ENCODE results near the gene SGO1.

SGO1 gene

DNA sequence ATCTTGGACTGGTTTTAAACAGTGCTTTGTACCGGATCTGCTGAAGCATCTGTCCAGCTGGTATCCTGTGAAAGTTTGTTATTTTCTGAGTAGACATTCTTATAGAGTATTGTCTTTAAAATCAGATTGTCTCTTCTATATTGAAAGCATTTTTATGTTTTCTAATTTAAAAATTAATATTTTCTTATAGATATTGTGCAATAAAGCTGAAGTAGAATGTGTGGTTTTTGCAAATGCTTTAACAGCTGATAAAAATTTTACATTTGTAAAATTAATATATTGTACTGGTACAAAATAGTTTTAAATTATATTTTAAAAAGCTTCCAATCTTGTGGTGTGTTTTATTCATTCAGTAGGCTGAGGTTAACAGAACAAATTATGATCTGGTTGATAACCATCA lies 31.9 kb downstream of the SGO1 start:
- DNase-seq, result no peak

DNA sequence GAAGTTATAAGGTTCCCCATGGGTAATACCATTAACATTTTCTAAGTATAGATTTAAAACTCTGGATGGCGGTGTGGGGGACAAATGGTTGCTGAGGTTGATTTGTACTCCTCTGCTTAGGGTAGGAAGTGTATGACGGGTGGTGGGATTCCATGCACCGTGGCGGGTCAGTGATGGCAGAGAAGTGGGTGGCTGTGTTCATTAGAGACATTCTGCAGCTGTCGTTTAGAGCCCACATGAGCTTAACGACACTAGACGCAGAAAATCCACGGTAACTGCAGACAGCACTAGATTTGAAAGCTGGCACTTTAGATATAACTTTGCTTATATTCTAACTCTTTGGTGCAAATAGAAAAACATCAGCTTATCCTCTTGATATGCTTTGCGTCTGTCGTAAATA lies 37.5 kb downstream of the SGO1 start:
- no peak for DNase-seq

DNA sequence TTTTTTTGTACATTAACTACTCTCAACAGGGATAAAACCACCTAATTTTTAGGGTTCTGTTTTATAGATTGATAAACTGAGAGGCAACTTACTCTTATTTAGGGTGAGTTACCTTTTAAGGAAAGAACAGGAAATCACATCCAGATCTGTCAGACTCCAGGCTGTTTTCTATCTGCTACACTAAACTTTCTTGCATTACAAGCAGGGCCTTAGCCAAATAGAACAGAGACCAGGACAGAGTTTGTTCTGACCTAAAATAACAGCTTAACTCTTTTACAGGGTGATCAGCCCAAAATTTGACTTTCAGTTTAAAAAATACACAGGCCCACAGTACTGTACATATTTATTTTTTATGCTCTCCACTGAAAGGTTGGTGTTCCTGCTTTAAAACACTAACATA lies 38.6 kb downstream of the SGO1 start:
- no peak for DNase-seq

DNA sequence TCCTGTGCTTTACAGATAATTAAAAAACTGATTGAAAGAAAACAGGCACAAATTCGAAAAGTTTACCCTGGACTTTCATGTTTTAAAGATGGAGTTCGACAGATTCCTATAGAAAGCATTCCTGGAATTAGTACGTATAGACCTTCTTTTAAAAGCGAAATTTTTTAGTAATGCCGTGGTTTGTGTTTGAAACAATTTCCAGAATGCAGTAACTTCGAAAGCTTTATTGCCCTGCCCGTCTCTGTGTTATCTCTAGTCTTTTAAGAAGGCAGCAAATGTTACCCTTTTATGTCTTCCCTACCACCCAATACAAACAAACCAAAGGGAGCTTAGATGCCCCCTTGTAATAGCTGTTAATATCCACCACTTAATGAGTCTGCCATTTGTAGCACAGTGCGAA lies 39.7 kb downstream of the SGO1 start:
- no peak for DNase-seq

DNA sequence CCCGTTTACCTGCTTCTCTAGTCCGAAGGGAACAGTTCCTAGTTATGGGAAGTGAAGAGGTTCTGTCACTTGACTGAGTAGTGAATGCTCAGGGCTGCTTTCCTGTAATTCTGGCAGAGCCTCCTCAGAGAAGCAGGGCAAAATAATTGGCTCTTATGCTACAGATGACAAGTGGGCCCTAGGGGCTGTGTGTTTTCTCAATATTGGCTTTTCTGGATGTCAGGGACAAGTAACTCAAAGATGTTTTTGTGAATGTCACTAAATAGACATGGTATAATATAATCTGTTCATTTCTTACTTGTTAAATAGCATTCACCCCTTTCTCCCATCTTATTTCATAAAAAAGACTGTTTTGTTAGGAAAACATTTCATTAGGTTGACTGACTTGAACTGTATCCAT lies 40.1 kb downstream of the SGO1 start:
- DNase-seq, result no peak

DNA sequence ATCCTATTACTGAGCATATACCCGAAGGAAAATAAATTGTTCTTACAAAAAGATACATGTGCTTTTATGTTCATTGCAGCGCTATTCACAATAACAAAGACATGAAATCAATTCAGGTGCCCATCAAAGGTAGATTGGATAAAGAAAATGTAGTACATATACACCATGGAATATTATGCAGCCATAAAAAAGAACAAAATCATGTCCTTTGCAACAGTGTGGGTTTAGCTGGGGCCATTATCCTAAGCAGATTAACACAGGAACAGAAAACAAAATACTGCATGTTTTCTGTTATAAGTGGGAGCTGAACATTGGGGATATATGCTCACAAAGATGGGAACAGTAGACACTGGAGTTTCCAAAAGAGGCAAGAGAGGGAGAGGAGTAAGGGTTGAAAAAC lies 42.5 kb downstream of the SGO1 start:
- no peak for DNase-seq

DNA sequence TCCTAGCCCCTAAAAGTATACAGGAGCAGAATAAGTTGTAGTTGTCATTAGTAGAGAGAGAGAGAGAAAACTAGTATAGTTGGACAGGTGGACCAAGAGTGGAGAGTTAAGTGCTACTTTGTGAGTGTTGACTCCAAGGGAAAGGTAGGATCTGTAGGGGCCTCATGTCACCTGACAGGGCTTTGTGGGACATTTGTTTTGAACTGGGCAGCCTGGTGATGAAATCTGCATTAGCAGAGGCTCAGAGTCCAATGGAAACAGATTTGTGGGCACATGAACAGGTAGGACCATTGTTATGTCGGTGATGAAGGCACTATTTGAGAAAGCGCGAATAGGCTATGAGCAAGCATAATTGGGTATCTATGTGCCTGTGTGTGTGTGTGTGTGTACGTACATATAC lies 43.5 kb downstream of the SGO1 start:
- DNase-seq, result no peak

DNA sequence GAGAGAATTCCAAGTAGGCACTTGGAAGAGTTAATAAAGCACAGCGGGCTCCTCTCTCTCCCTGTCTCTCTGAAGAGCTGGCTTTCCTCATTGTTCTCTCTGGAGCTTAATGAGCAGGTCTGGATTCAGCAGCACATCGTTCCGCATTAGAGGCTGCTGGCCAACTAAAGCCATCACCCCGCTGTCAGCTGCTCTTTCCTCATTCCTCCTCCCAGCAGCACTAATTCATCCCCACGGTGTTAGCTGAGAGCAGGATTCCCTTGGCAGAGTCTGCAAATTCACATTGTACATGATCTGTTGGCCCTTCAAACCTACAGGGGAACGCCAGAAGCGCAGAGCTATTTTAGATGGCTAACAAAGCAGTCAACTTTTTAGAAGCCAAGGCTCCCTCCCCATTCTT lies 44.2 kb downstream of the SGO1 start:
- no peak for DNase-seq

DNA sequence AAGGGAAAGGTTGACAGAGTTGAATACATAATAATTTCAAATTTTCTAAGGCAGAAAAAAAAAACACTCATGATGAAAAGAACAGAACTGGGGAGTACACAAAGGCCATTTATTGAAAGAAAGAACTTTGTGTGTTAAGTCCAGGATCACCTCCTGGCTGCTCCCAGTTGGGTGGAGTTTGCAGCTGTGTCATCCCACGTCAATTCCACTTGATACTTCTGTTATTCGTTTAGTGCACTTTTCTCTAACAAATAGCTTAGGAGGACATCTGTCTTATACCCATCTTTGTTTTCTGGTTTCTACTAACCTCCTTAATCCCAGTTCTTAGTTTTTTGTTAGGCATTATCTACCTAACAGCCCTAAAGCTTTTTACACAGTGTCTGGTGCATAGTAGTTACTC lies 44.7 kb downstream of the SGO1 start:
- no peak for DNase-seq

DNA sequence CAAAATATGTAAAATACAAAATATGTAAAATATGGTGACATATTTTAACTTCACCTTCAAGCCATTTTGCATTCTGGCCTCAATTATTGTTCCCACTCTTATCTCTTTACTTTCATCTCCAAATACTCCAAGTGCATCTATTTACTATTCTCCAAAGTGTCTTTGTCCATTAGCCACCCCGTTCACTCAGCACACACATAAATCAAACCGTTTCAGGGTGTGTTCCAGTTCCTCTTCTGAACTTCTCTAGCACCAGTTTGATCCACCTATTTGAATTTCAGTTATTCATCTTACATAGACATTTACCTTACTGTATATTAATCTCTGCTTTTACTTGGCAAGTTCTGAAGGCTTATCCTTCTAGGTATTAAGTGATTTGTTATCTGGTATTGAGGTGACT lies 45.1 kb downstream of the SGO1 start:
- no peak for DNase-seq

DNA sequence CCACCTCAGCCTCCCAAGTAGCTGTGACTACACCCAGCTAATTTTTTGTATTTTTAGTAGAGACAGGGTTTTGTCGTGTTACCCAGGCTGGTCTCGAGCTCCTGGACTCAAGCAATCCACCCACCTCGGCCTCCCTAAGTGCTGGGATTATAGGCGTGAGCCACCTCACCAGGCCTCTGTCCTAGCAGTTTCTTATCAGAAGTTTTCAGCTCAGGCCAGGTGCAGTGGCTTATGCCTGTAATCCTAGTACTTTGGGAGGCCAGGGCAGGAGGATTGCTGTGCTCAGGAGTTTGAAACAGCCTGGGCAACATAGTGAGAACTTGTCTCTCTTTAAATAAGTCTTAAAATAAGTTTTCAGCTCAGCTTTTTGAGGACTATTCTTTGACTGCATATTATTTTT lies 48.4 kb downstream of the SGO1 start:
- no peak for DNase-seq

DNA sequence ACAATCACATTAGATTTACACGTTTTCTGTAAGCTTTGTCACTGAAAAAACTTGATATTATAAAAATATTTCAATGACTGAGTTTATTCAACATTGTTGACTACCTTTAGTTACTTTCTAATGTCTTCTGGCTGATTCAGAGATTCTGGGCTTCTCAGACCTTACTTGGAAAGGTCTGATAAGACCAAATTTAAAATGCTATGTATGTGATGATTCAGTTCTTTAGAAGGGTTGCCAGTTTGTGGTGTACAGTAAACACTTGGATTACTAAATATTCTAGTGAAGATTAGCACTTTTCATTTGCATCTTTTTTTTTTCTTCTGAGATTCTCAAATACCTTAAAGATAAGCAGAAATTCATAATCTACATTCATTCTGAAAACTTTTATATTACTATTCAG lies 49.8 kb downstream of the SGO1 start:
- DNase-seq, result no peak

DNA sequence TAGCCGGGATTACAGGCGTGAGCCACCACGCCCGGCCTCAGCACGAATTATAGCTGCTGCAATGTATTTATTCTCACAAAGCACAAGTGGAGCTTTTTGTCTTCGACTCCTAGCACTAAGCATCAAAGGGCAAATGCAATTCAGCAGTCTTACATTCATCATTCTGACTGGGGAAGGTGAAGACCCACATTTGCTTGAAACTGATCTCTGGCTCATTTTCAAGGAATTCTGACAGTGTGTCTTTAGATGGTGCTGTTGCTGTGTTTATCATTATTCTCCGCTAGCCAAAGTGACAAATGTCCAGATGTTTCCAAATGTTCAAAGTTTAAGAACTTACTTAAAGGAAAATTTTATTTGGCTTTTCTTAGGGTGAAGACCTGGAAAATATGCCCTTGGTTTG lies 55.9 kb downstream of the SGO1 start:
- DNase-seq, result no peak

DNA sequence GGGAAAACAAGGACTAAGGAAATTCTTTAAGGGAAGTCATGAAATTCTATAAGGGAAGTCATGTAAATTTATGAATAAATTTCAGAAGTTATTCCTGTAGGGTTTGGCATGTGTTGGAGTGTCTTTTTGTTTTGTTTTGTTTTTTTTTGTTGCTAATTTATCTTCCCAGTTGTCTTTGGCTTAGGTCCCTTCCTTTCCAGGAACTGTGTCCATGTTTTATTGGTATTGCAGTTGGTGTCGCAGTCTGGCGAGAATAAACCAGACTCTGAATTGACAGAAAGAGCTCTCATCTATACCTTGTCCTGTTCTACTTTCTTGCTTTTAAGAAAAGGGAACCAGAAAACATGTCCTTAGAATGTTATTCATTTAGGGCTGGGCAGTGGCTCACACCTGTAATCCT lies 57.6 kb downstream of the SGO1 start:
- DNase-seq, result no peak

DNA sequence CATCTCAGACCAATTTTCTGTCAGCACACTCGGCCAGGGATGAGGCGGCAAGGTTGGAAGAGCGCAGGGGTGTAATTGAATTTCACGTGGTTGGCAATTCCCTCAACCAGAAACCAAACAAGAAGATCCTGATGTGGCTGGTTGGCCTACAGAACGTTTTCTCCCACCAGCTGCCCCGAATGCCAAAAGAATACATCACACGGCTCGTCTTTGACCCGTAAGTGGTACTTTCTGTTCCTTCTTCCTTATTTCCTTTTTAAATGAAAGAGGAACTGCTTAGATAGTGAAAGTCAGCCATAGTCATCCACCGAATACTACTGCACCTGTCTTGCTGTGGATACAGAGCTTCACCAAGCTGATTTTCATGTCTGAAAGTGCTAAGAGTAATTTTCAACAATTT lies 60.1 kb downstream of the SGO1 start:
- no peak for DNase-seq

DNA sequence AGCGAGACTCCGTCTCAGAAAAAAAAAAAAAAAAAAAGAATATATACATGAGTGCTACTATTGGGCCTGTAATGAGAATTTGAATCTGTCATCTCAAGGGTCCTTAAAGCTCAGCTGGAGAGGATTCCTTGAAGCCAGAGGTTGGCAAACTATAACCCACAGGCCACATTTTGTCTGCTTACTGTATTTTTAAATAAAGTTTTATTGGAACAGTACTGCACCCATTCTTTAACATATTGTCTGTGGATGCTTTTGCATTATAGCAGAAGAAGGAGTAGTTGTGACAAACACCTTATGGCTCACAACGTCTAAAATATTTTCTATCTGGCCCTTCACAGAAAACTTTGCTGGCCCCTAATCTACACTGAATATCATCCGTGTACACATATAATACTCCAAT lies 60.7 kb downstream of the SGO1 start:
- no peak for DNase-seq

DNA sequence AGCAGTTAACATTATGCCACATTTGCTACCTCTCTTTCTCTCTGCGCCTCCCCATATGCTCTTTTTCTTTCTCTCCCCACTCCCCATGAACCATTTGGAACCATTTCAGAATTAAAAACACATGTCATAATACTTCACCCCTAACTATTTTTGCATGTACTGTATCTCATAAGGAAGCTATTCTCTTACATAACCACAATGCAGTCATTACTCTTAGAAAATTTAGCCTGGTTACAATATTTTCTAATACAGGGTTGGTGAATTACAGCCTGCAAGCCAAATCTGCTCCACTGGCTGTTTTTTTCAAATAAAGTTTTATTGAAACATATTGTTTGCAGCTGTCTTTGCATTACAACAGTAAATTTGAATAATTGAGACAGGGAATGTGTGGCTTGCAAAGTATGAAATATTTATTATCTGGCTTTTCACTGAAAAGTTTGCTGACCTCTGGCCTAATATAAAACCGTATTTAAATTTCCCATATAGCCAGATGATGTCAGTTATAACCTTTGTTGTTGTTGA lies 62.8 kb downstream of the SGO1 start:
- DNase-seq, result no peak

DNA sequence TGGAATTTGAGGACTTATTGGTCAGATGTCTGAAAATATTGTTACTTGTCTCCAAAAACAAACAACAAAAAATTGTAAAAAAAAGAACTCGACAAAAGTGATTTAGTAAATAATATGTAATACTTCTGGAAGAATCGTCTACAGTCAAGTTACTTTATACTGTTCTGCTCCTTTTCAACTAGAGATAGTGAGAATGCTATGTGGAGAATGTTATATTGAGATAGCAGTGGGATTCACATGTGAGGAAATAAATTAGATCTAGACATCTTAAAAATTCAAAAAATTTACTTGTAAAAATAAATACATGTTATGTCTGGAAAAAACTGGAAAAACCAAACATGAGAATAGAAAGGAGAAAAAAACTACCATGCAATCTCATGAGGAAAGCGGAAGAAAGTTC lies 64.9 kb downstream of the SGO1 start:
- no peak for DNase-seq

All from effector CD4-positive, alpha-beta T cell (primary cell).